ENCODE data around the gene ZNF417. TPM values are rescaled to one million over a fixed set of nuclear protein-coding genes. Genes with fewer than 3 reads are reported as not detected.
"Not testable (repeated sequence)": the region's sequence is repeated elsewhere in the genome, so short reads cannot be mapped to it uniquely, and the experiment has no call there.

The ZNF417 gene
- total RNA-seq, 2 donors from 2014 or later, result 7.3 to 7.6 TPM

DNA sequence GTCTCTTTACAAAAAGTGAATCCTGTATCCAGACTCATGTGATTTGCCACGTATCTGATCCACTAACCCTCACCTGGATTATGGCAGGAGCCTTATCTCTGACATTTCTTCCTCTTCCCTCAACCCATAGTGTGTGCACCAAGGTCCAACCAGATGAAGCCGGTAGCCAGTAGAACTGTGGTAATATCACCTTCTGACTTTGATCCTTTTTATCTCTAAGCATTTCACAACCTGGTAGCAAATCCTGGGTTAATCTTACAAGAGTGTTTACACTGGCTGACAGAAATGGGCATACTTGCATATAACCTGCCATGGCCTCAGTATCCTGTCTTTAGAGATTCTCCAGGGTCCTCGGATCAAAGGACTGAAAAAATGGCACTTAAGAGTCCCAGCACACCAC lies 1.9 kb downstream of the ZNF417 start:
- H3K27me3 ChIP-seq, result no peaks in the 10 kb centered on the region
- H3K36me3 ChIP-seq (replicated peaks in 1 of 2; ENCODE audit: insufficient read depth in 1 of 2, low read depth in 2 of 2), result peaks cover 12 to 13% of the 10 kb centered on the region in 2 donors
- TF ChIP-seq, protein P1, sequence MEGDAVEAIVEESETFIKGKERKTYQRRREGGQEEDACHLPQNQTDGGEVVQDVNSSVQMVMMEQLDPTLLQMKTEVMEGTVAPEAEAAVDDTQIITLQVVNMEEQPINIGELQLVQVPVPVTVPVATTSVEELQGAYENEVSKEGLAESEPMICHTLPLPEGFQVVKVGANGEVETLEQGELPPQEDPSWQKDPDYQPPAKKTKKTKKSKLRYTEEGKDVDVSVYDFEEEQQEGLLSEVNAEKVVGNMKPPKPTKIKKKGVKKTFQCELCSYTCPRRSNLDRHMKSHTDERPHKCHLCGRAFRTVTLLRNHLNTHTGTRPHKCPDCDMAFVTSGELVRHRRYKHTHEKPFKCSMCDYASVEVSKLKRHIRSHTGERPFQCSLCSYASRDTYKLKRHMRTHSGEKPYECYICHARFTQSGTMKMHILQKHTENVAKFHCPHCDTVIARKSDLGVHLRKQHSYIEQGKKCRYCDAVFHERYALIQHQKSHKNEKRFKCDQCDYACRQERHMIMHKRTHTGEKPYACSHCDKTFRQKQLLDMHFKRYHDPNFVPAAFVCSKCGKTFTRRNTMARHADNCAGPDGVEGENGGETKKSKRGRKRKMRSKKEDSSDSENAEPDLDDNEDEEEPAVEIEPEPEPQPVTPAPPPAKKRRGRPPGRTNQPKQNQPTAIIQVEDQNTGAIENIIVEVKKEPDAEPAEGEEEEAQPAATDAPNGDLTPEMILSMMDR (IDR thresholded peaks at IDR 0.05), result no peak
- no peak for TF ChIP-seq POLR2A (IDR thresholded peaks at IDR 0.05)
- no peak overlapping the region for H3K4me3 ChIP-seq
- no peak overlapping the region for H3K27ac ChIP-seq
- H3K9me3 ChIP-seq, result peaks cover 0 to 27% (median 0%) of the 10 kb centered on the region in 3 donors
- H3K4me1 ChIP-seq, result peaks cover 14% of the 10 kb centered on the region
- no peak for DNase-seq
- ATAC-seq, result no peak
- intact Hi-C loops (cut with DNase I), result no loop called here
- 62 to 66% methylated on average over 3 of the region's 3 CpGs for WGBS, 2 donors

DNA sequence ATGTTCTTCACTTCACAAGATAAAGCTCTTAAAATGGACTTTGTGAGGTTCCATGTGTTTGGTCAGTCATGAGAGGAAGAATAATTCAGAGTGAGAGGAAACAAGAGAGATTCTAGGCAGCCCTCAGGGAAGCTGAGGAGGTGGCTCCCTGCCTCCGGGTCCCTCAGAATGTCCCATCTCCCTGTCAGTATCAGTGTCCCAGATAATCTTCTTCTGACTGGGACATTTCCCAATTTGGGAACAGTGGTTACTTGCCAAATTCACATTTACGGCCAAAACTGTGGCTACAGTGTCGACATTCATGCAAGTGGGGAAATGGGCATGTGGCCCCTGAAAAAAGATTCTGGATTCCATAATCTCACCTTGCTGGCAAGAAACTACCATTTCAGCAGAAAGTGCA lies 9.0 kb downstream of the ZNF417 start:
- H3K4me3 ChIP-seq, result no peak overlapping the region
- 92 to 98% methylated on average over 3 of the region's 3 CpGs for WGBS, 2 donors
- no peak for ATAC-seq
- intact Hi-C loops (cut with DNase I), result no loop called here
- H3K9me3 ChIP-seq, result peaks cover 0 to 41% (median 0%) of the 10 kb centered on the region in 3 donors
- no peak overlapping the region for H3K27ac ChIP-seq
- DNase-seq, result no peak
- no peaks in the 10 kb centered on the region for H3K4me1 ChIP-seq
- TF ChIP-seq, protein P1 (IDR thresholded peaks at IDR 0.05), result no peak
- no peak for TF ChIP-seq POLR2A (IDR thresholded peaks at IDR 0.05)
- peaks cover 12% of the 10 kb centered on the region in 2 donors for H3K36me3 ChIP-seq (replicated peaks in 1 of 2; ENCODE audit: insufficient read depth in 1 of 2, low read depth in 2 of 2)
- no peaks in the 10 kb centered on the region for H3K27me3 ChIP-seq

DNA sequence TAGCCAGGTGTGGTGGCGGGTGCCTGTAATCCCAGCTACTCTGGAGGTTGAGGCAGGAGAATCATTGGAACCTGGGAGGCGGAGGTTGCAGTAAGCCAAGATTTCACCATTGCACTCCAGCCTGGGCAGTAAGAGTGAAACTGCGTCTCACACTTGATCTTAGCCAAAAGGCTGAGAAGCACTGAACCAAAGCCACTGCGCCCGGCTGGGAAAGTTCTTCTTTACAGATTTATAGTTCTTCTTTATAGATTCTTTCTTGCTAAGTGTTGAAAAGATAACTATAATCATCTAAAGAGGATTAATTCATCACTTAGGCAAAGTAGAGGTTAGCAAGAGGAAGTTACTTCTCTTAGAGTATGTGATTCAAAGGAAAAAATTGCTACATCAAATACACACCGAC lies 11.1 kb downstream of the ZNF417 start:
- Histone ChIP-seq H3K4me3 (no peak overlapping the region), H3K4me1 (no peaks in the 10 kb centered on the region), H3K27ac (no peak overlapping the region), H3K36me3 (replicated peaks in 1 of 2; ENCODE audit: insufficient read depth in 1 of 2, low read depth in 2 of 2) (peaks cover 3% of the 10 kb centered on the region in 2 donors), H3K27me3 (no peaks in the 10 kb centered on the region), H3K9me3 (peaks cover 0 to 30% (median 0%) of the 10 kb centered on the region in 3 donors)
- 75 to 90% methylated on average over 6 of the region's 6 CpGs for WGBS, 2 donors
- intact Hi-C loops (cut with DNase I), result no loop called here
- no peak for TF ChIP-seq POLR2A (IDR thresholded peaks at IDR 0.05)
- TF ChIP-seq, protein P1 (IDR thresholded peaks at IDR 0.05), result no peak
- ATAC-seq (no peak), DNase-seq (no peak)

DNA sequence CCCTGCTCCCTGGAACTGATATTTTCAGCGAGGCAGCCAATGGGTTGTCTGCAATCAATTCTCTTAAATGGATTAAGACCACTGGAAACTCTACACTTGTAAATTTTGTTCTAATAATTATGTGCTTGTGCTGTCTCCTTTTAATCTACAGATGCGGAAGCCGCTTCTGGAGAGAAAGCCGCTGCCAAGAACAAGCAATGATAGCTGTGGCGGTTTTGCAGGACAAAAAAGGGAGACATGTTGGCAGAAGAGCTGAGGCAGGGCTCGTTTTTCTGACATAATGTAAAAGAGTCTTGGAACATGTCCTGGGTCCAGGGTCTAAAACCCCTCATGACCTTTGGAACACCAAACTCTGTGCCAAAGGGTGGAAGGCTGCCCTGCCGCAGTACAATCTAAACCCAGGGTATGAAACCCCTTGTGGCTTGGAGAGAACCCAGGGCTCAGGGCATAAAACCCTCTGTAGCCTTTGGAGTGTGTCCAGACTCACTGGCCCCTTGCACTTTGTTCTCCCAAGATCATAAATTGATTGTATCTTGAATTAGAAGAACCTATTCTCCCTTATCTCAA lies 12.7 kb downstream of the ZNF417 start:
- no peaks in the 10 kb centered on the region for H3K27me3 ChIP-seq
- intact Hi-C loops (cut with DNase I), result no loop called here
- no peak overlapping the region for H3K27ac ChIP-seq
- H3K4me1 ChIP-seq, result no peaks in the 10 kb centered on the region
- ATAC-seq, result no peak
- DNase-seq, result no peak
- no peaks in the 10 kb centered on the region for H3K36me3 ChIP-seq (replicated peaks in 1 of 2; ENCODE audit: insufficient read depth in 1 of 2, low read depth in 2 of 2)
- TF ChIP-seq POLR2A (IDR thresholded peaks at IDR 0.05), result no peak
- TF ChIP-seq, protein P1 (IDR thresholded peaks at IDR 0.05), result no peak
- H3K4me3 ChIP-seq, result no peak overlapping the region
- 62 to 69% methylated on average over 7 of the region's 7 CpGs for WGBS, 2 donors
- peaks cover 0 to 27% (median 0%) of the 10 kb centered on the region in 3 donors for H3K9me3 ChIP-seq

DNA sequence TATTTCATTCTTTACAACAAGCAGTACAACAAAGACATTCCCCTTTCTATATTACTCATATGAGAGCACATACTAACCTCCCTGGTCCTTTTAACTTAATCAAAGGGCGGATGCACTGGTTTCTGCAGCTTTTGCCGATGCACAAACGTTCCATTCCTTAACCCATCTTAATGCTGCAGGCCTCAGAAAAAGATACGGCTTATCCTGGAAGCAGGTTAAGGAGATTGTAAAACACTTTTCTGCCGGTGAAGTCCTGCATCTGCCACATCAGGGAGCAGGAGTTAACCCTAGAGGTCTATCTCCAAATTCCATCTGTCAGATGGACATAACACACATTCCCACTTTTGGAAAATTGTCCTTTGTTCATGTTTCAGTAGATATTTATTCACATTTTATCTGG lies 16.1 kb downstream of the ZNF417 start:
- intact Hi-C loops (cut with DNase I), result no loop called here
- no peak for ATAC-seq
- Histone ChIP-seq H3K36me3 (replicated peaks in 1 of 2; ENCODE audit: insufficient read depth in 1 of 2, low read depth in 2 of 2) (no peaks in the 10 kb centered on the region), H3K27ac (no peak overlapping the region), H3K9me3 (peaks cover 0 to 17% (median 0%) of the 10 kb centered on the region in 3 donors), H3K27me3 (no peaks in the 10 kb centered on the region), H3K4me3 (no peak overlapping the region), H3K4me1 (no peaks in the 10 kb centered on the region)
- WGBS, 2 donors, result 84 to 89% methylated on average over 5 of the region's 5 CpGs
- DNase-seq, result no peak
- TF ChIP-seq, protein P1 (IDR thresholded peaks at IDR 0.05), result no peak
- no peak for TF ChIP-seq POLR2A (IDR thresholded peaks at IDR 0.05)

DNA sequence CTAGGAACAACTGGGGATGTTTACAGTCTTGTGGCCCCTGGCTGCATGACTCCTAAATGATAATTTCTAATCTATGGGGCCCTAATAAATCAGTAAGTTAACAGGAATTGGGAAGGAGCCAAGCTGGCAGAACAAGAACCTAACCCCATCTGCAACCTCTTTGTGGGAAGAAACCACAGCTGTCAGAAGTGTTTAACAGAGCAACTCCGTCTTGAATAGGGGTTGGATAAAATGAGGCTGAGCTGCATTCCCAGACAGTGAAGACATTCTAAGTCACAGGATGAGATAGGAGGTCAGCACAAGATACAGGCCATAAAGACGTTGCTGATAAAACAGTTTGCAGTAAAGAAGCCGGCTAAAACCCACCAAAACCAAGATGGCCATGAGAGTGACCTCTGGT lies 25.7 kb downstream of the ZNF417 start:
- 43 to 46% methylated on average over 3 of the region's 3 CpGs for WGBS, 2 donors
- H3K4me1 ChIP-seq; H3K36me3 ChIP-seq (replicated peaks in 1 of 2; ENCODE audit: insufficient read depth in 1 of 2, low read depth in 2 of 2); H3K27me3 ChIP-seq; ATAC-seq; H3K4me3 ChIP-seq; intact Hi-C loops (cut with DNase I); DNase-seq; H3K27ac ChIP-seq: not testable (repeated sequence)
- peaks cover 0 to 15% (median 0%) of the 10 kb centered on the region in 3 donors for H3K9me3 ChIP-seq
